GM12872 (cell line): ENCODE results near the gene RAB4A.

Experiments used
- CTCF ChIP-seq: IDR thresholded peaks from 3 replicates; pipeline ENCODE4 v1.5.1; 2011; ENCODE audit warnings: low read depth, mild to moderate bottlenecking, low read length, moderate library complexity; ENCODE audit not compliant: insufficient read depth

RAB4A gene

GRCh38 chr1:229282295-229282823 lies 11.4 kb downstream of the RAB4A start:
- TF ChIP-seq CTCF: no peak

- TF ChIP-seq CTCF: no peak
These were observed 12.3 kb downstream of the RAB4A start for GRCh38 chr1:229283183-229283611.

- no peak for TF ChIP-seq CTCF
These were observed 14.0 kb downstream of the RAB4A start for GRCh38 chr1:229284887-229285286.

GRCh38 chr1:229285440-229285839 lies 14.5 kb downstream of the RAB4A start:
- no peak for TF ChIP-seq CTCF

- TF ChIP-seq CTCF: no peak
These were observed 15.3 kb downstream of the RAB4A start for GRCh38 chr1:229286099-229286766.

GRCh38 chr1:229287267-229287666 lies 16.4 kb downstream of the RAB4A start:
- no peak for TF ChIP-seq CTCF

- no peak for TF ChIP-seq CTCF
These were observed 17.6 kb downstream of the RAB4A start for GRCh38 chr1:229288516-229288915.
